ENCODE measurements around the gene RAP1GAP2.

The RAP1GAP2 gene

DNA sequence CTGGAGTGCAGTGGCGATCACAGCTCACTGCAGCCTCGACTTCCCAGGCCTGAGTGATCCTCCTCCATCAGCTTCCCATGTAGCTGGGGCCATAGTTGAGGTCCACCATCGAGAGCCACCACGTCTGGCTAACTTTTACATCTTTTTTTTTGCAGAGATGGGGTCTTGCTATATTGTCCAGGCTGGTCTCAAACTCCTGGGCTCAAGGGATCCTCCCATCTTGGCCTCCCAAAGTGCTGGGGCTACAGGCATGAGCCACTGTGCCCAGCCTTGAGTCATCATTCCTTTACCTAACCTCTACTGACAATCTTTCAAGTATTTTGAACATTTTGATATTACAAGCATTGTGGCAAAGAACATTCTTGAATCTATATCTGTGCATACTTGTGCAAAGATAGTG is 37.4 kb upstream of the RAP1GAP2 start:
- no peak overlapping the region for H3K4me2 ChIP-seq (ENCODE audit: low read length)
- H3K27me3 ChIP-seq (ENCODE audit: control insufficient read depth, low read length): peaks cover 4% of the 10 kb centered on the region
- no peaks in the 10 kb centered on the region for H3K9me2 ChIP-seq (replicated peaks; ENCODE audit: control insufficient read depth, low read length)
- no peaks in the 10 kb centered on the region for H4K20me1 ChIP-seq (ENCODE audit: control insufficient read depth, insufficient read depth, low read depth, low read length)
- H3K79me2 ChIP-seq (ENCODE audit: control insufficient read depth, low read length): no peaks in the 10 kb centered on the region
- TF ChIP-seq, protein P1, sequence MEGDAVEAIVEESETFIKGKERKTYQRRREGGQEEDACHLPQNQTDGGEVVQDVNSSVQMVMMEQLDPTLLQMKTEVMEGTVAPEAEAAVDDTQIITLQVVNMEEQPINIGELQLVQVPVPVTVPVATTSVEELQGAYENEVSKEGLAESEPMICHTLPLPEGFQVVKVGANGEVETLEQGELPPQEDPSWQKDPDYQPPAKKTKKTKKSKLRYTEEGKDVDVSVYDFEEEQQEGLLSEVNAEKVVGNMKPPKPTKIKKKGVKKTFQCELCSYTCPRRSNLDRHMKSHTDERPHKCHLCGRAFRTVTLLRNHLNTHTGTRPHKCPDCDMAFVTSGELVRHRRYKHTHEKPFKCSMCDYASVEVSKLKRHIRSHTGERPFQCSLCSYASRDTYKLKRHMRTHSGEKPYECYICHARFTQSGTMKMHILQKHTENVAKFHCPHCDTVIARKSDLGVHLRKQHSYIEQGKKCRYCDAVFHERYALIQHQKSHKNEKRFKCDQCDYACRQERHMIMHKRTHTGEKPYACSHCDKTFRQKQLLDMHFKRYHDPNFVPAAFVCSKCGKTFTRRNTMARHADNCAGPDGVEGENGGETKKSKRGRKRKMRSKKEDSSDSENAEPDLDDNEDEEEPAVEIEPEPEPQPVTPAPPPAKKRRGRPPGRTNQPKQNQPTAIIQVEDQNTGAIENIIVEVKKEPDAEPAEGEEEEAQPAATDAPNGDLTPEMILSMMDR (IDR thresholded peaks at IDR 0.05; ENCODE audit: low read depth, low read length, poor library complexity, severe bottlenecking): no peak
- TF ChIP-seq EZH2phosphoT487 (IDR thresholded peaks at IDR 0.05; ENCODE audit: borderline replicate concordance, low read length): no peak
- H3K4me1 ChIP-seq (ENCODE audit: control insufficient read depth, low read length): no peaks in the 10 kb centered on the region
- no peaks in the 10 kb centered on the region for H3K9me3 ChIP-seq (ENCODE audit: control insufficient read depth, insufficient read depth, low read length)
- H3F3A ChIP-seq (ENCODE audit: control insufficient read depth, insufficient read depth): no peaks in the 10 kb centered on the region
- no peak overlapping the region for H3K27ac ChIP-seq (ENCODE audit: low read depth, low read length)
- no peak overlapping the region for H3K4me3 ChIP-seq (ENCODE audit: low read length)
- no peaks in the 10 kb centered on the region for H3K36me3 ChIP-seq (ENCODE audit: control insufficient read depth, low read length)

DNA sequence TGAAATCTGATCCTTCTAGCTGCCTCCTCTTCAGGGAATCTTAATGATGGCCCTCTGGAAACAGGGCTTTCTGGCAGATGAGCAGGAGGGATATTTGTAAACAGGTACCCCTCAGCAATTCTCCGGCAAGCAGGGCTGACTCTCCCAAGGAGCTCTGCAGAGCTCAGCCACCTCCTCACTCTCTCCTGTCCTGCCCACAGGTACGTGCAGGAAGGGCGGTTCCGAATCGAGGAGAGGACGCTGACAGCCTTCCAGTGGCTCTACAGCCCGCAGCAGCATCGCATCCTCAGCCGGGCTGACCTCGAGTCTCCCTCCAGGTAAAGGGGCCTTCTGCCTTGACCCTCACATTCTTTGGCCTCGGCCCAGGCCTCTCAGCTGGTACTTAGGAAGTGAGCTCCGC is 26.1 kb upstream of the RAP1GAP2 start:
- Histone ChIP-seq H3K27ac (ENCODE audit: low read depth, low read length) (no peak overlapping the region), H3F3A (ENCODE audit: control insufficient read depth, insufficient read depth) (no peaks in the 10 kb centered on the region), H3K9me2 (replicated peaks; ENCODE audit: control insufficient read depth, low read length) (no peaks in the 10 kb centered on the region), H3K4me2 (ENCODE audit: low read length) (no peak overlapping the region), H3K4me1 (ENCODE audit: control insufficient read depth, low read length) (no peaks in the 10 kb centered on the region), H4K20me1 (ENCODE audit: control insufficient read depth, insufficient read depth, low read depth, low read length) (no peaks in the 10 kb centered on the region), H3K27me3 (ENCODE audit: control insufficient read depth, low read length) (no peaks in the 10 kb centered on the region; the same call in 1 of the 2 replicates), H3K79me2 (ENCODE audit: control insufficient read depth, low read length) (no peaks in the 10 kb centered on the region), H3K9me3 (ENCODE audit: control insufficient read depth, insufficient read depth, low read length) (no peaks in the 10 kb centered on the region), H3K4me3 (ENCODE audit: low read length) (no peak overlapping the region), H3K36me3 (ENCODE audit: control insufficient read depth, low read length) (no peaks in the 10 kb centered on the region)
- TF ChIP-seq, protein P1 (IDR thresholded peaks at IDR 0.05; ENCODE audit: low read depth, low read length, poor library complexity, severe bottlenecking): no peak
- TF ChIP-seq EZH2phosphoT487 (IDR thresholded peaks at IDR 0.05; ENCODE audit: borderline replicate concordance, low read length): no peak

DNA sequence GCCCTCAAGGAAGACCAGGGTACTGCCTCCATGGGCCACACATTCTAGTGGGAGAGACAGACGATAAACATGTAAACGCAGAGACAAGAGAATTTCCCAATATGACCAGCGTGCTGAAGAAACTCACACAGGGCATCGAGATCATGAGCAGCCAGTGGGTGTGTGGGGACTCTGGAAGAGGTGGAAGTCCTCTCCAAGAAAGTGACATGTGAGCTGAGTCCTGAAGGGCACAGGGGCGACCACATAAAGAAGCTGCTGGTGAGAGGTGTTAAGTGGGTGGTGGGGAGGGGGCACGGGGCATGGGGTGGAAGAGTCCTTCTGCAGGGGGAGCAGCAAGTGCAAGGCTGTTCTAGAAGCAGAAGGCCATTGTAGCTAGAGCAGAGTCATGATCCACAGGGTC is 21.0 kb upstream of the RAP1GAP2 start:
- H3K4me3 ChIP-seq (ENCODE audit: low read length): no peak overlapping the region
- no peaks in the 10 kb centered on the region for H3K9me2 ChIP-seq (replicated peaks; ENCODE audit: control insufficient read depth, low read length)
- no peak overlapping the region for H3K4me2 ChIP-seq (ENCODE audit: low read length)
- H4K20me1 ChIP-seq (ENCODE audit: control insufficient read depth, insufficient read depth, low read depth, low read length): no peaks in the 10 kb centered on the region
- H3K27ac ChIP-seq (ENCODE audit: low read depth, low read length): no peak overlapping the region
- no peaks in the 10 kb centered on the region for H3K4me1 ChIP-seq (ENCODE audit: control insufficient read depth, low read length)
- H3F3A ChIP-seq (ENCODE audit: control insufficient read depth, insufficient read depth): no peaks in the 10 kb centered on the region
- no peak for TF ChIP-seq EZH2phosphoT487 (IDR thresholded peaks at IDR 0.05; ENCODE audit: borderline replicate concordance, low read length)
- TF ChIP-seq, protein P1 (IDR thresholded peaks at IDR 0.05; ENCODE audit: low read depth, low read length, poor library complexity, severe bottlenecking): no peak
- H3K79me2 ChIP-seq (ENCODE audit: control insufficient read depth, low read length): no peaks in the 10 kb centered on the region
- H3K36me3 ChIP-seq (ENCODE audit: control insufficient read depth, low read length): no peaks in the 10 kb centered on the region
- H3K9me3 ChIP-seq (ENCODE audit: control insufficient read depth, insufficient read depth, low read length): no peaks in the 10 kb centered on the region
- no peaks in the 10 kb centered on the region; the same call in 1 of the 2 replicates for H3K27me3 ChIP-seq (ENCODE audit: control insufficient read depth, low read length)

Measured in DOHH2 (cell line).